CD4-positive, alpha-beta T cell (primary cell): ENCODE results near the gene PRRC1. TPM values are rescaled to one million over a fixed set of nuclear protein-coding genes. Genes with fewer than 3 reads are reported as not detected.

Source experiments
- ATAC-seq: fragments of 200-7000 bp; cut with Tn5 transposase; one replicate; pipeline ENCODE4 v1.10.0; 2022; ENCODE audit warnings: mild to moderate bottlenecking; ENCODE audit not compliant: poor library complexity
- CTCF ChIA-PET: fragments of 350-600 bp; sonication (Branson Sonifier 250); formaldehyde crosslinking; loops from one replicate; lab custom pipeline; 2021; ENCODE audit warnings: antibody characterized with exemption, inconsistent platforms; lab: Charles Lee
- POLR2A ChIA-PET: fragments of 350-600 bp; sonication (Branson Sonifier 250); formaldehyde crosslinking; loops from one replicate; lab custom pipeline; 2021; ENCODE audit warnings: antibody characterized with exemption, inconsistent platforms; lab: Charles Lee
- DNase-seq, 14 experiments: peaks; one replicate each; pipeline ENCODE4 v3.0.0-alpha.2; 2013 to 2020; ENCODE audit warnings: mixed read lengths in 2 of 14
- H3K27ac ChIP-seq, 2 donors: one replicate each; pipeline versions ENCODE4 v1.5.1 to v1.7.0; 2013; ENCODE audit warnings: low read length in 2 of 2, low read depth in 1 of 2, mild to moderate bottlenecking in 1 of 2
- H3K27me3 ChIP-seq, 2 experiments: 1 replicate in 1 of 2; 2 replicates in 1 of 2; pipeline versions ENCODE4 v1.6.1 to v1.7.0; 2013; ENCODE audit warnings: low read length in 2 of 2, control low read depth in 1 of 2, mild to moderate bottlenecking in 1 of 2, moderate library complexity in 1 of 2; ENCODE audit not compliant: insufficient read depth in 2 of 2, control insufficient read depth in 1 of 2
- H3K36me3 ChIP-seq: one replicate; pipeline ENCODE4 v1.6.1; 2013; ENCODE audit warnings: low read length, control low read depth; ENCODE audit not compliant: insufficient read depth
- H3K4me1 ChIP-seq: one replicate; pipeline ENCODE4 v1.6.1; 2013; ENCODE audit warnings: low read length, control low read depth; ENCODE audit not compliant: insufficient read depth
- H3K4me3 ChIP-seq: one replicate; pipeline ENCODE4 v1.5.1; 2013; ENCODE audit warnings: mild to moderate bottlenecking, low read length, moderate library complexity
- H3K9me3 ChIP-seq, 2 experiments: 1 replicate in 1 of 2; 2 replicates in 1 of 2; pipeline versions ENCODE4 v1.6.1 to v1.7.0; 2013; ENCODE audit warnings: low read length in 2 of 2, mild to moderate bottlenecking in 2 of 2, control low read depth in 1 of 2, moderate library complexity in 1 of 2; ENCODE audit not compliant: control insufficient read depth in 1 of 2, insufficient read depth in 1 of 2
- H3K27ac Mint-ChIP-seq: one replicate; pipeline ENCODE4 v1.8.0; 2020; ENCODE audit warnings: mixed read lengths
- H3K27me3 Mint-ChIP-seq: one replicate; pipeline ENCODE4 v1.8.0; 2021; ENCODE audit warnings: mixed read lengths
- H3K36me3 Mint-ChIP-seq: one replicate; pipeline ENCODE4 v1.8.0; 2021; ENCODE audit warnings: low read depth, mixed read lengths
- H3K4me1 Mint-ChIP-seq: one replicate; pipeline ENCODE4 v1.8.0; 2021; ENCODE audit warnings: low read depth, mixed read lengths
- H3K4me3 Mint-ChIP-seq: one replicate; pipeline ENCODE4 v1.8.0; 2020; ENCODE audit warnings: mild to moderate bottlenecking, mixed read lengths
- H3K9me3 Mint-ChIP-seq: one replicate; pipeline ENCODE4 v1.8.0; 2020; ENCODE audit warnings: mixed read lengths
- CTCF ChIP-seq: fragments of 200-600 bp; IDR thresholded peaks from one replicate; pipeline ENCODE4 v1.8.0; 2022; ENCODE audit warnings: antibody characterized with exemption, mild to moderate bottlenecking
- intact Hi-C, 2 experiments: fragments of 100-400 bp; cut with DNase I in 1 of 2; cut with micrococcal nuclease in 1 of 2; formaldehyde crosslinking; loops; one replicate each; pipeline versions ENCODE4 v1.15.1 to v1.9.0; 2023 to 2025; cut with DNase I, micrococcal nuclease
- total RNA-seq, 174 experiments: library from RNA in 2 of 174; stranded (reverse) in 2 of 174; gene quantifications; one replicate each; pipeline ENCODE4 v1.2.3 and lab custom pipeline; 2021 to 2026

The PRRC1 gene
- total RNA-seq, 2 experiments from 2014 or later = 32.0 to 33.8 TPM

GRCh38 chr5:127588368-127588767 lies 70.9 kb downstream of the PRRC1 start:
- ChIA-PET CTCF (no interaction called here), POLR2A (no interaction called here)
- intact Hi-C loops = no loop called here
- Mint-ChIP-seq H3K27me3 (no peaks in the 10 kb centered on the region), H3K4me1 (no peaks in the 10 kb centered on the region), H3K4me3 (no peak overlapping the region), H3K36me3 (no peaks in the 10 kb centered on the region), H3K9me3 (no peaks in the 10 kb centered on the region), H3K27ac (no peak overlapping the region)
- Histone ChIP-seq H3K36me3 (no peaks in the 10 kb centered on the region), H3K27me3 (no peaks in the 10 kb centered on the region), H3K27ac (no peak overlapping the region), H3K9me3 (no peaks in the 10 kb centered on the region), H3K4me3 (no peak overlapping the region), H3K4me1 (no peaks in the 10 kb centered on the region)
- TF ChIP-seq CTCF = no peak
- ATAC-seq = no peak
- no peak for DNase-seq

- H3K27ac Mint-ChIP-seq = no peak overlapping the region
- DNase-seq (no peak), ATAC-seq (no peak)
- H3K36me3 Mint-ChIP-seq = no peaks in the 10 kb centered on the region
- no peaks in the 10 kb centered on the region for H3K4me1 Mint-ChIP-seq
- no peak for TF ChIP-seq CTCF
- H3K27me3 ChIP-seq = no peaks in the 10 kb centered on the region
- no peaks in the 10 kb centered on the region for H3K27me3 Mint-ChIP-seq
- no peaks in the 10 kb centered on the region for H3K4me1 ChIP-seq
- no peak overlapping the region for H3K4me3 ChIP-seq
- H3K36me3 ChIP-seq = no peaks in the 10 kb centered on the region
- ChIA-PET CTCF (no interaction called here), POLR2A (no interaction called here)
- no peaks in the 10 kb centered on the region for H3K9me3 Mint-ChIP-seq
- intact Hi-C loops = no loop called here
- H3K4me3 Mint-ChIP-seq = no peak overlapping the region
- no peaks in the 10 kb centered on the region for H3K9me3 ChIP-seq
- no peak overlapping the region for H3K27ac ChIP-seq
Measured at GRCh38 chr5:127589309-127590030, 72.0 kb downstream of the PRRC1 start.

GRCh38 chr5:127590156-127590722 lies 72.8 kb downstream of the PRRC1 start:
- no peak for ATAC-seq
- POLR2A ChIA-PET = no interaction called here
- H3K9me3 Mint-ChIP-seq = no peaks in the 10 kb centered on the region

More at GRCh38 chr5:127590156-127590722, 72.8 kb downstream of the PRRC1 start:
- H3K4me3 ChIP-seq = no peak overlapping the region
- peaks cover 4% of the 10 kb centered on the region for H3K4me1 Mint-ChIP-seq
- H3K27ac ChIP-seq = no peak overlapping the region
- TF ChIP-seq CTCF = no peak
- no peaks in the 10 kb centered on the region for H3K36me3 ChIP-seq
- H3K9me3 ChIP-seq = no peaks in the 10 kb centered on the region
- no peaks in the 10 kb centered on the region for H3K27me3 Mint-ChIP-seq
- H3K27ac Mint-ChIP-seq = no peak overlapping the region
- intact Hi-C loops = no loop called here
- CTCF ChIA-PET = interaction anchor here (1.0 kb wide), 1 partner anchor 26 kb away, joined by 3 read pairs; no protein-coding TSS in a partner anchor
- DNase-seq = no peak
- no peaks in the 10 kb centered on the region for H3K4me1 ChIP-seq
- no peaks in the 10 kb centered on the region for H3K36me3 Mint-ChIP-seq
- no peak overlapping the region for H3K4me3 Mint-ChIP-seq
- H3K27me3 ChIP-seq = no peaks in the 10 kb centered on the region
